ENCODE results near the gene TGFBR3.

- TF ChIP-seq, protein P1, sequence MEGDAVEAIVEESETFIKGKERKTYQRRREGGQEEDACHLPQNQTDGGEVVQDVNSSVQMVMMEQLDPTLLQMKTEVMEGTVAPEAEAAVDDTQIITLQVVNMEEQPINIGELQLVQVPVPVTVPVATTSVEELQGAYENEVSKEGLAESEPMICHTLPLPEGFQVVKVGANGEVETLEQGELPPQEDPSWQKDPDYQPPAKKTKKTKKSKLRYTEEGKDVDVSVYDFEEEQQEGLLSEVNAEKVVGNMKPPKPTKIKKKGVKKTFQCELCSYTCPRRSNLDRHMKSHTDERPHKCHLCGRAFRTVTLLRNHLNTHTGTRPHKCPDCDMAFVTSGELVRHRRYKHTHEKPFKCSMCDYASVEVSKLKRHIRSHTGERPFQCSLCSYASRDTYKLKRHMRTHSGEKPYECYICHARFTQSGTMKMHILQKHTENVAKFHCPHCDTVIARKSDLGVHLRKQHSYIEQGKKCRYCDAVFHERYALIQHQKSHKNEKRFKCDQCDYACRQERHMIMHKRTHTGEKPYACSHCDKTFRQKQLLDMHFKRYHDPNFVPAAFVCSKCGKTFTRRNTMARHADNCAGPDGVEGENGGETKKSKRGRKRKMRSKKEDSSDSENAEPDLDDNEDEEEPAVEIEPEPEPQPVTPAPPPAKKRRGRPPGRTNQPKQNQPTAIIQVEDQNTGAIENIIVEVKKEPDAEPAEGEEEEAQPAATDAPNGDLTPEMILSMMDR (IDR thresholded peaks at IDR 0.05): no peak
- TF ChIP-seq EP300 (IDR thresholded peaks at IDR 0.05): no peak
- TF ChIP-seq POLR2A (IDR thresholded peaks at IDR 0.05): no peak
These were observed 134.7 kb downstream of the TGFBR3 start for GRCh38 chr1:91751275-91751674.
